GM18951 (cell line): Measurements from ENCODE around the gene ZNF423.

ENCODE experiments used
- POLR2A ChIP-seq: IDR thresholded peaks from 4 replicates; pipeline ENCODE4 v1.6.1; 2011; ENCODE audit warnings: mild to moderate bottlenecking; ENCODE audit not compliant: insufficient read length, insufficient read depth; ENCODE audit errors: extremely low read depth
- in situ Hi-C: fragments of 300-500 bp; cut with MboI; formaldehyde crosslinking; loops from one replicate; pipeline ENCODE4 v1.12.0; 2022; ENCODE audit warnings: low sequenced_read_pairs, mixed read lengths, inconsistent platforms; ENCODE audit not compliant: unreplicated experiment

The ZNF423 gene

DNA sequence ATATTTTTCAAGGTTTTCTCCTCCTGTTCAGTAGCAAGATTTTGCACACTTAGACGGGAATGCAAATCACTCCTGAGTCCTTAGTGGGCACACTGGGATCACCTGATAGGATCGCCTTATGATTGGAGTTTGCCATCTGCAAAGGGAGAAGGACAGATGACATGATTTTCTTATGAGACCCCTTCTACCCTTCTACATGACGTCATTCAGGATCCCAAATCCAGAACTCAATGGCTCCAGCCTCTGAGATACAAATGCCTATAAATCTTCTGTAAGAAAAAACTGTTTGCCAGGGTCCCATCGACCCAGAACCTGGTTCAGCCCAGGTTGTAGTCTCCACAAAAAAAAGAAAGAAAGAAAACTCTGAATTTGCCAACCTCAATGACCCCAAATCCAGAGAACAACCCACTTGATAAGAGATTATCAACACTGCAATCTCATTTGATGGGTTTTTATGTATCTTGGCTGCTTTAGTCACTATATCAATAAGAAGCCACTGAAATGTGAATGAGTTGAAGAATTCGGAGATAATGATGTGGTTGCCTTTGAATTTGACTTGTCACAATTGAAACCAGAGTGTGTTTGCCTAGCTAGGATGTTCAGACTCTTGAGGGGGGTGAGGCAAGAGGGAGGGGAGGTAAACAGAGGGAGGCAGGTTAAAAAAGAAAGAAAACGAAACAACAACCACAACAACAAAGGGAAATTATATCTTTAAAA lies 6.7 kb downstream of the ZNF423 start:
- TF ChIP-seq POLR2A, result no peak
- in situ Hi-C loops, result no loop called here

DNA sequence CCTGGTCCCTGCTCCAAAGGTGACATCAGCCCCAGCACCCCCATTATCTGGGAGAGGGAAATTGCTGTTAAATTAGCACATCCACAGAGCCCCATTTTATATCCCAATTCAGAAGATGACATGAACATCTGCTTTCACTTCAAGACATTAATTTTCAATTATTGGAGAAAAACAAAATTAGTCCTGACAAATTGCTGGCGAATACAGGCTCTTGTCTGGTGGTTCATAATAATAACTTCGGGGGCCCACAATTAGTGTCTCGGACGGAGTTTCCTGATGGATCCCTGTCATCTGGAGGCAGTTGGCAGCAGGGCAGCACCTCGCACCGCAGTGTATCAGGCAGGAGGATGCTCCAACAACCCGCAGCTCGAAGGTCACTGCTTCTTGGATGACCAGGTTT lies 7.4 kb downstream of the ZNF423 start:
- in situ Hi-C loops, result no loop called here
- TF ChIP-seq POLR2A, result no peak

DNA sequence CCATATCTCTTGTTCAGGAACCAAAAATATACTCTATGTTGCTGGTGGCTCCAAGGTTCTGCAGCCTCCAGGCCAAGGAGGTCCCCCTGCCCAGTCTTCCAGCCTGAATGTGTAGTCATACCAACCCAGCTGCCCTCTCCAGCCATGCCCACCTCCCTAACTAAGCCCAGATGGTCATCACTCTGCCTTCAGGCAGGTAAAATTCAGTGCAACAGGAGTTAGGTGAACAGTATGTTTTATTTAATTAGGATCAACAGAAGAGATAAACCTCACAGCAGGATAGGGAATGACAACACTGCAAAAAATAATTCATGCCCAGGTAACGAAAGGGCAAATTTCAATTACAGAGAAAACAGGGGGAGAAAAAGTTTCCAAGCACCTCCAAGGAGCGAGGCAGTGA lies 9.1 kb downstream of the ZNF423 start:
- in situ Hi-C loops, result no loop called here

DNA sequence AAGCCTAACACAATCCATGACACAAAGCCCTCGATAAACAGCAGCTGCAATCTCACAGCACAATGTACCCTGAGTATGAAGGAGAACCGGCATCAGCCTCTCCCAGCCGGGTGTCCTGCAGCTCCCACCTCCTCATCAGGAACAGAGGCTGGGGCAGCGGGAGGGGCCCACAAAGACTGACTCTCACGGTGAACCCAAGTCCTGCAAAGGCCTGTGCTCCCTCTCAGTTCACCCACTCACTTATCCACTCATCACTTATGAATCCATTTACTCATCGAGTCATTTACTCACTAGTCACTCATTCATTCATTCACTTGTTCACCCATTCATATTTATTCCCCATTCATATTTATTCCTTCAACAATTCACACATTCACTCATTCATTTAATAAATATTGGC lies 11.6 kb downstream of the ZNF423 start:
- in situ Hi-C loops, result no loop called here
- TF ChIP-seq POLR2A, result no peak

More for the DNA sequence above, 9.1 kb downstream of the ZNF423 start:
- no peak for TF ChIP-seq POLR2A

DNA sequence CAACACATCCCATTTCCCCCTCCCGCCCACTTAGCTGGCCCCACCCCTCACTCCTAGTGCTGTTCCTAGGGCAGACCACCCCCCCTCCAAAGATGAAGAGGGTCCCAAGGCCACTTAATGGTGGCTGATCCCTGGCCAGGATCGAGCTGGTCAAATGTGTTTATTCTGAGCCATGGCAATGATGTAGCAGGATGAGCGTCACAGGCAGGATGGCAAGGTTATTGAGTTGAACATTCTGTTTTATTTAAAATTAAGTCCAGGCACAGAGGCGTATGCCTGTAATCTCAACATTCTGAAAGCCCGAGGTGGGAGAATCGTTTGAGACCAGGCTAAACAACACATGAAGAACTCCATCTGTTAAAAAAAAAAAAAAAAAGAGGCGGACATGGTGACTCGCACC lies 12.2 kb downstream of the ZNF423 start:
- in situ Hi-C loops, result no loop called here

DNA sequence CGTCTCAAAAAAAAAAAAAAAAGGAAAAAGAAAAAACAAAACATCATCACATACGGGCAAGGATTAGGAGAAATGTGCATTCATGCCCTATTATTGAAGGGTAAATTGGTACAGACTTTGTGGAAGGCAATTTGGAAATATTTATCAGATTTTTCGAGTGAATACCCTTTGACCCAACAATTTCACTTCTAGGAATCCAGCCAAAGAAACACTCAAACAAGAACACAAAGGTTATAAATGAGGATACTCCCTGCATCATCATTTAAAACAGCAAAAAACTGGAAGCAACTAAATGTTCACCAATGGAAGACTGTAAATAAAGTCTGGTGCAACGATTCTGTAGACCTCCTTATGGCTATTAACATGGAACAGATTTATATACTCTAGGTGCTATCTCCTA lies 12.9 kb downstream of the ZNF423 start:
- in situ Hi-C loops, result no loop called here
- TF ChIP-seq POLR2A, result no peak

More for the DNA sequence above, 12.2 kb downstream of the ZNF423 start:
- no peak for TF ChIP-seq POLR2A

DNA sequence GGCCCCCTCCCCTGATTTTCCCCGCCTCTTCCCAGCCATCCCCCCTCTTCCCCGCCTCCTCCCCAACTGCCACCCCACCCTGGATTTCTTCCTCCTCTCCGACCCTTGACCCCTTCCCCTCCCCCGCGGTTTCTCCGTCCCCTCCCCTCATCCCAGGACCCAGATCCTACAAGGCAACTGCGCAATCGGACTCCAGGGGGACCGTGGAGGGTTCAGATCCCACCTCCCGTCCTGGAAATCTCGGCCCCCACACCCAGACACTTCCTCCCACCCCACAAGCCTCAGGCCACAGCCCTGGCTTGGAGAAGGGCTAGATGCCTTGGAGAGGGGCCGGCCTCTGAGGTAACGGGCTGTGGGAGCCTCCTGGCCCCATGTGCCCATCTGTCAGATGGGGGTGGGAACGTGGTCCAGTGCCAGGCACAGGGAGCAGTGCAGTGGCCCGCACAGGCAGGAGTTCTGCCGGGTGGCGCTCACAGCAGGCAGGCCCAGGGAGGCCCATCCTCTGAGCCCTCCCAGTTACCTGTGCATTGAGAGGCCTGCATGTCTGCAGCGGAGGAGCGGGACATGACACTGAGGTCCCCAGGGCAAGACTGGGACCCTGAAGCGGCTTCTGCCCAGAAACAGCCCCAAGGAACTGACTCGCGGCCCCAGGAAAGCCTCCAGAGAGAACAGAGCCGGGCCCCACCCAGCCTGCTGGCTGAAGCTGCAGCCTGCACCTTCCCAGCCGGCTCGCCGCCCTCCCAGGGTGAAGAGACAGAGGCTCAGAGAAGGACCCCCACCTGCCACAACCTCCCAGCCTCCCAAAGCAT lies 16.7 kb downstream of the ZNF423 start:
- in situ Hi-C loops, result no loop called here
- TF ChIP-seq POLR2A, result no peak

DNA sequence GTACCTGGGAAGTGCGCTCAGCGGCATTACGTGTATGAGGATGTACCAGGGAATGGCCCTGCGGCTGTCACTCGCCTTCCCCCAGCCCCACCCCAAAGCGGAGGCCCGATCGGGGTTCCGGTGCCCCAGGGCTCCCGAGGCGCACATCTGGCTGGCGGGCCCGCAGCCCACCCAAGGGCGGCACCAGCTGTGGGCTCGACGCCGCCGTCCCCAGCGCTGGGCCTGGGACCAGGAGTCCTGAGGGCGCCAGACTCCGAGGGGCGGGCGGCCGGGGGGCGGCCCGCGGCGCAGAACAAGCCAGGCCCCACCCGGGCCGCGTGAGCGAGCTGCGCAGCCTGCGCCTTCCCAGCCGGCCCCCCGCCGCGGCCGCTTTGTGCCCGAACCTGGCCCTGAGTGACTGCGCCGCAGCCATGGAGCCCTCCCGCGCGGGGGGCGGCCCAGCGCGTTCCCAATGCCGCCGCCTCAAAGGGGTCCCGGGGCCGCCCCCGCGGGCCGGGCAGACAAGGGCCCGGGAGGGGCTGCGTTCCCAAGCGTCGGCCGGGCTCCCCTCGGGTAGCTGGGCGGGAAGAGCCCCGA lies 17.4 kb downstream of the ZNF423 start:
- no peak for TF ChIP-seq POLR2A
- in situ Hi-C loops, result no loop called here

DNA sequence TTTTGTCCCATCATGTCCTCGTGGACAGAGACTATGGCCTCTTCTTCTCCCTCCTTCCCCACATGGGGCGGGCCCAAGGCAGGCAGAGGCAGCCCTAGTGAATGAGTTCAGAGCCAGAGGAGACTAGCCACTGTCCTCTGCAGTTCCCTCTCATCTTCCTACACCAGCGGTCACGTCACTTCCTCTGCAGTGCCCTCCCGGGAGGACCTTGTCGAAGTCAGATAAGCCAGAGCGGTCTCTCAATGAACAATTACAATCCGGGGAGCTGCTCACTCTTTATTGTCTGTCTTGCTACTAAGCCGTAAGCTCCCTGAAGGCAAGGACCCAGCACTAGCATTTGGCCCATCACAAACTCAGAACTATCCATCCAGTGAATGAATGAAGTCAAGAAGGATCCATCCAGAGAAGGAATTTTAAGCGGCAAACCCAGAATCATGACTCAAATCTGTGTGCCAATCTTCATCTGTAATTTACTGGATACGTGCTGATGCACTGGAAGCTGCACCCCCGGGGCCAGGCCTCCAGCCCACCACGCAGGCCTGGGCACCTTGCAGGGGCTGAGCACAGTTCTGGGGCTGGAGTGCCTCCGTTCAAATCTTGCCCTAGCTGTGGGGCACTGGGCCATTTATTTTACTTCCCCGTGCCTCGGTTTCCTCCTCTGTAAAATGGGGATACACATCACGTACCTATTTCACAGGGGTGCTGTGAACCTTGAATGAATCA lies 18.1 kb downstream of the ZNF423 start:
- no peak for TF ChIP-seq POLR2A
- in situ Hi-C loops, result no loop called here

DNA sequence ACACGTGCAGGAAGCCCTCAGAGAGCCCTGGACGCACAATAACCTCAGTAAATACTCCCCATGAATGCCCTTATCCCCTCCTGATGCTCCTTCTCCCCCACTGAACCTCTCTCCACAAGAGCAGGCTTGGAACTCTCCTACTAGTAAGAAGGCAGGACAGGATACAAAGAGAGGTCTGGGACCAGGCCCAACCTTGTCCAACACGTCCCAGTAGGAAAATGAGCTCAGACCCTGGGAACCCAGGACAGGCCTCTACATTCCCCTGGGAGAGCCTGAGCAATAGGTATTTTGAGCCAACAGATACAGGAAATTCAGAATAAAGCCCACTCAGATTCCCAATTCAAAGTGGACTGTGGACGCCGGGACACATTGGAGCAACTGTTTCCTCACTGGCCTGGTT lies 19.2 kb downstream of the ZNF423 start:
- TF ChIP-seq POLR2A, result no peak
- in situ Hi-C loops, result no loop called here

DNA sequence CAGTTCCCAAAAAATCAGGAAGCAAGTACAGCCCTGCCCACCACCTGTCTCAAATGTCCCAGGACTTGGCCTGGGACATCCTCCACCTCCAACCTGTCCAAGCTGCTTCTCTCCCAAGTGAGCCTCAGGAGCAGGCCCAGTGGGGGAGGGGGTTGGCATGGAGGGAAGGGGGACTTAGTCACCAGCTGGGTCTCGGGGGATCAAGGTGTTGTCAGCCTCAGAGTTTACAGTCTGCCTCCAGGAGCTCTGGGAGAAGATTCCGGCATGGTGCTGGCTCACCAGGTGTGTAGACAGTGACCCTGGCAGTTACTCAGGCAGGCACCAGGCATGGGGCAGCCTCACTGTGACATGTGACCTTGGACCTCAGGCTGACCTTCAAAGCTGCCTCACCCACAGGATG lies 19.7 kb downstream of the ZNF423 start:
- in situ Hi-C loops, result no loop called here
- no peak for TF ChIP-seq POLR2A

DNA sequence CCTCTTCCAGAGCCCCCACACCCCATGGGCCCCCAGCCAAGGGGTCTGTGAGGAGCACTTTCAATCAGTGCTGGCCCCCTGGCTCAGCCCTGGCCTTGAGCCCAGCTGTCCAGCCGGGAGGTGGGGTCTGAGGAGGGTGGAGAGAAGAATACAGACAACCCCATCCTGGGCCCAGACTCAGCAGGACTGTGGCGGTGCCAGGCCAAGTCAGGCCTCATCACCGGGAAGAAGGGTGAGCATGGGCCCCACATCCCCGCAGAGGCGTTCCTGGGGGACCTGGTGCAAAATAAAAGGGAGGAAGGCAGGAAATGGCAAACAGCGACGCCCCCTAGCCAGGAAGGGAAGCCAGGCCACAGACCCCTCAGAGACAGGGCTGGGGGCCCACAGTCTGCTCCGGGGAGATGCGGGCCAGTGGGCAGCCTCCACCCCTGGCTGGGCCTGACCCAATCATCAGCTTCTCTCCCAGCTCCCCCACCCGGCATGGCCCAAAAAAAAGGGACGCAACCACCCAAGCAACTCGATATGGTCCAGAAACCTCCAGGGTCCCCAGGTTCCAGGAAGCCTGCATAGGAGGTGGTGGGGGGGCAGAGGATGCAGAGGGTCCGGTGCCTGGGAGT lies 20.6 kb downstream of the ZNF423 start:
- no peak for TF ChIP-seq POLR2A
- in situ Hi-C loops, result no loop called here
